ENCODE results near the gene NUDT3. TPM values are rescaled to one million over a fixed set of nuclear protein-coding genes. Genes with fewer than 3 reads are reported as not detected.

NUDT3 gene
- total RNA-seq, 4 donors from 2014 or later, result 40.0 to 71.9 (median 50.6) TPM

DNA sequence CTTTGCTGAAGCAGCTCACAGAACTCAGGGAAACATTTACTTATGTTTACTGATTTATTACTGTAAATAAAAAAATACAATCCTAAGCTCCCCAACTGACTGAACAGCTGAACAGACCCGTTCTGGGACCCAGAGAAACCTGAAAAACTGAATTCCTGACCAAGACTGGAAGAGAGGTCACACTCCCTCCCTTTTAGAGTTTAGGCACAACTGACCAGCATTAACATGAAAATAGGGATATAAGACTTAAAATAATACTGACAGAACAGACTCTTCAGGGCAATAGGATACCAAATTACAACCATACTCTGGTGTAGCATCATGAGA, 45.1 kb upstream of the NUDT3 start:
- H3K9me3 ChIP-seq, result no peaks in the 10 kb centered on the region
- H3K4me3 ChIP-seq, result no peak overlapping the region
- no peaks in the 10 kb centered on the region for H3K4me1 ChIP-seq
- in situ Hi-C loops (cut with MboI; ENCODE audit: low sequenced_read_pairs in 4 of 4) (no loop called here), intact Hi-C loops (cut with DNase I; ENCODE audit: low total_unique reads) (no loop called here)
- no peak overlapping the region for H3K27ac ChIP-seq
- DNase-seq, result no peak
- no peaks in the 10 kb centered on the region for H3K27me3 ChIP-seq
- no peak for ATAC-seq
- no peaks in the 10 kb centered on the region for H3K36me3 ChIP-seq
- no peak for TF ChIP-seq POLR2A (IDR thresholded peaks at IDR 0.05)
- TF ChIP-seq, protein P1, sequence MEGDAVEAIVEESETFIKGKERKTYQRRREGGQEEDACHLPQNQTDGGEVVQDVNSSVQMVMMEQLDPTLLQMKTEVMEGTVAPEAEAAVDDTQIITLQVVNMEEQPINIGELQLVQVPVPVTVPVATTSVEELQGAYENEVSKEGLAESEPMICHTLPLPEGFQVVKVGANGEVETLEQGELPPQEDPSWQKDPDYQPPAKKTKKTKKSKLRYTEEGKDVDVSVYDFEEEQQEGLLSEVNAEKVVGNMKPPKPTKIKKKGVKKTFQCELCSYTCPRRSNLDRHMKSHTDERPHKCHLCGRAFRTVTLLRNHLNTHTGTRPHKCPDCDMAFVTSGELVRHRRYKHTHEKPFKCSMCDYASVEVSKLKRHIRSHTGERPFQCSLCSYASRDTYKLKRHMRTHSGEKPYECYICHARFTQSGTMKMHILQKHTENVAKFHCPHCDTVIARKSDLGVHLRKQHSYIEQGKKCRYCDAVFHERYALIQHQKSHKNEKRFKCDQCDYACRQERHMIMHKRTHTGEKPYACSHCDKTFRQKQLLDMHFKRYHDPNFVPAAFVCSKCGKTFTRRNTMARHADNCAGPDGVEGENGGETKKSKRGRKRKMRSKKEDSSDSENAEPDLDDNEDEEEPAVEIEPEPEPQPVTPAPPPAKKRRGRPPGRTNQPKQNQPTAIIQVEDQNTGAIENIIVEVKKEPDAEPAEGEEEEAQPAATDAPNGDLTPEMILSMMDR (IDR thresholded peaks at IDR 0.05 in 4 of 5, conservative IDR thresholded peaks at IDR 0.05 in 1 of 5), result no peak

DNA sequence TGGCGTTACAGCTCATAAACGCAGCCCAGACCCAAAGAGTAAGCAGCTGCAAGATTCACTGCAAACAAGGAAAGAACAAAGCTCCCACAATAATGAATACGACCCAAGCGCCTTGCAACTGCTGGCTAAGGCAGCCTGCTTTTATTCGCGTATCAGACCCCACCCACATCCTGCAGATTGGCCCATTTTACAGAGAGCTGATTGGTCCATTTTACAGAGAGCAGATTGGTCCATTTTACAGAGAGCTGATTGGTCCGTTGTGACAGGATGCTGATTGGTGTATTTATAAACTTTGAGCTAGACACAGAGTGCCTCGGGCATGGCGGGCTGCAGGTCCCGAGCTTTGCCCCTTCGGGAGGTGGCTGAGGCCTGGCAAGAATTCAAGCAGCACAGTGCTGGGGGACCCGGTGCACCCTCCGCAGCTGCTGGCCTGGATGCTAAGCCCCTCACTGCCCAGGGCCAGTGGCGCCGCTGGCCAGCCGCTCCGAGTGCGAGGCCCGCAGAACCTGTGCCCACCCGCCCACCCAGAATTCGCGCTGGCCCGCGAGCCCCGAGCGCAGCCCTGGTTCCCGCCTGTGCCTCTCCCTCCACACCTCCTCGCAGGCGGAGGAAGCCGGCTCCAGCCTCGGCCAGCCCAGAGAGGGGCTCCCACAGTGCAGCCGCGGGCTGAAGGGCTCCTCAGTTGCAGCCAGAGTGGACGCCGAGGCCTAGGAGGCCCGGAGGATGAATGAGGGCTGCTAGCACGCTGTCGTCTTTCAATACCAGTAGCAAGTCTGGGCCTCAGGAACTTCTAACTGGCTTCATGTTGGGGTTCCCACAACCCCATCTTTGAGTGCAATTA, 44.6 kb upstream of the NUDT3 start:
- Histone ChIP-seq H3K9me3 (no peaks in the 10 kb centered on the region), H3K4me1 (no peaks in the 10 kb centered on the region), H3K27ac (no peak overlapping the region), H3K36me3 (no peaks in the 10 kb centered on the region), H3K4me3 (no peak overlapping the region), H3K27me3 (no peaks in the 10 kb centered on the region)
- no peak for DNase-seq
- in situ Hi-C loops (cut with MboI; ENCODE audit: low sequenced_read_pairs in 4 of 4) (no loop called here), intact Hi-C loops (cut with DNase I; ENCODE audit: low total_unique reads) (no loop called here)
- no peak for TF ChIP-seq POLR2A (IDR thresholded peaks at IDR 0.05)
- TF ChIP-seq, protein P1 (IDR thresholded peaks at IDR 0.05 in 4 of 5, conservative IDR thresholded peaks at IDR 0.05 in 1 of 5), result no peak
- ATAC-seq, result no peak

DNA sequence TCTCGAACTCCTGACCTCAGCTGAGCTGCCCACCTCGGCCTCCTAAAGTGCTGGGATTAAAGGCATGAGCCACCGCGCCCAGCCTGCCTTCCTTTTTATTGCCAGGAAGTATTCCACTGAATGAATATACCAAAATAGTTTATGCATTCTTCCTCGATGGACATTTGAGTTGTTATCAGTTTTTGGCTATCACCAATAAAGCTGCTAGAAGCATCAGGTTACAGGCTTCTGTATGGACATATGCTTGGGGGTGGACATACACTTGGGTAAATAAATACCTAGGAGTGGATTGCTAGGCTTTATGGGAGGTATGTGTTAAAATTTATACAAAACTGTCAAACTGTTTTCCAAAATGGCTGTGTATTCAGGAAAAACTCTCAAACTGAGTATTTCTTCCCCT, 43.4 kb upstream of the NUDT3 start:
- H3K4me3 ChIP-seq, result no peak overlapping the region
- no peaks in the 10 kb centered on the region for H3K27me3 ChIP-seq
- TF ChIP-seq, protein P1 (IDR thresholded peaks at IDR 0.05 in 4 of 5, conservative IDR thresholded peaks at IDR 0.05 in 1 of 5), result no peak
- TF ChIP-seq POLR2A (IDR thresholded peaks at IDR 0.05), result no peak
- no peak for DNase-seq
- ATAC-seq, result no peak
- H3K4me1 ChIP-seq, result no peaks in the 10 kb centered on the region
- no peaks in the 10 kb centered on the region for H3K9me3 ChIP-seq
- no peaks in the 10 kb centered on the region for H3K36me3 ChIP-seq
- H3K27ac ChIP-seq, result no peak overlapping the region
- in situ Hi-C loops (cut with MboI; ENCODE audit: low sequenced_read_pairs in 4 of 4), result no loop called here
- intact Hi-C loops (cut with DNase I; ENCODE audit: low total_unique reads), result no loop called here

DNA sequence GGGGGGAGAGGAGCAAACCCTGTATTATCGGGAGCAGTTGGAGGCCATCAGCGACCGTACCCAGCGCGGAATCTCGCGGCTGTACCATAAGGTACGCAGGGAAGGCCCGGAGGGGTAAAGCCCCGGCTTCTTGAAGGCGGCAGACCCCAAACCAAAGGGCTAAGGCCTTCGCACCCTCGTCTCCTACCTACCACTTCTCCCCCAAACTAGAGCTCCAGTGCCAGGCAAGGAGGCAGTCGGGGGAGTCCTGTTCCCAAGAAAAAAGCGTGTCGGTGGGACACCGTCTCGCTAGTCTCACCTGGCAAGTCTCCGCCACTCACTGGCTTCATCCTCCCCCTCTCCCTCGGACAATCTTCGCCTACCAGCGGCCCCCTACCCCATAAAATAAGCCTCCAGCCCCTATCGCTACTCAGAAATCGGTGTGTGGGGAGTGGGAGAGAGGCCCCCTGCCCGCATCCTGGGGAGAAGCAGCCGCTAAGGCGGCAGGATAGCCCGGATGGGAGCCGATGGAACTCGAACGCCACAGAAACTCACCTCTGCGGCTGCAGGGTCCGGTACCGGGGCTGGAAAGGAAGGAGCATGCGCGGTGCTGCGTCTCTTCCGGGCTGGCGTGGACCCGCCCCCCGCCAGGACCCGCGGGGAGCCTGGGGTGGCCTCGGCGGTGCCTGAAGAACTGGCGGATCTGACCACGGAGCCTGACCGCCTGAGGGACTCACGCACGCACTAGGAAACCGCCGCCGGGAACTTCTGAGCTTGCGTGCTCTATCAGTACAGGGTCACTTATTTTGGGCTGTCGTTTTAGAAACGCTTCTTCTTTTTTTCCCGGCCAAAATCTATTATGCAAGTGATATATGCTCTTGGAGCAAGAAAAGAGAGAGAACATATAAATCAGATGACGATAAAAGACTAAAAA, 33.3 kb upstream of the NUDT3 start, which contains the start of gene RPS10:
TSS of gene RPS10 (minus strand) at position 572 of the 913 bp plus-strand sequence. CDS start 848 bp downstream, outside the sequence.
- DNase-seq (peak; percentile 90 to 92), ATAC-seq (peak; percentile 96 to 98)
- in situ Hi-C loops (cut with MboI; ENCODE audit: low sequenced_read_pairs in 4 of 4), result no loop called here
- H3K4me3 ChIP-seq, result peak within 1 kb of the TSS; percentile 80 to 96 (median 94)
- H3K27ac ChIP-seq, result peak within 1 kb of the TSS; percentile 91 to 93 (median 92)
- TF ChIP-seq, protein P1 (IDR thresholded peaks at IDR 0.05 in 4 of 5, conservative IDR thresholded peaks at IDR 0.05 in 1 of 5), result no peak
- peak; percentile 87 to 90 for TF ChIP-seq POLR2A (IDR thresholded peaks at IDR 0.05)
- H3K4me1 ChIP-seq, result peaks cover 11 to 14% of the 10 kb centered on the region in 2 donors
- intact Hi-C loops (cut with DNase I; ENCODE audit: low total_unique reads), result no loop called here
- no peaks in the 10 kb centered on the region for H3K9me3 ChIP-seq
- peaks cover 3 to 43% of the 10 kb centered on the region in 2 donors for H3K36me3 ChIP-seq
- H3K27me3 ChIP-seq, result no peaks in the 10 kb centered on the region

Measured in gastrocnemius medialis (tissue), 4 donors.